BLaER1 treated with 17β-estradiol and CSF1 and Interleukin-3, amounts not matched to agents 10 nM and 100 nM (cell line): ENCODE data around the gene HOXA10.

Source experiments
- H3K27ac ChIP-seq, 11 experiments: shearing (Covaris generic); formaldehyde crosslinking; 2 replicates each; pipeline ENCODE4 v1.8.1; 2022
- H3K27me3 ChIP-seq, 11 experiments: shearing (Covaris generic); formaldehyde crosslinking; 2 replicates each; pipeline ENCODE4 v1.8.1; 2022
- H3K36me3 ChIP-seq, 11 experiments: shearing (Covaris generic); formaldehyde crosslinking; 2 replicates each; pipeline ENCODE4 v1.8.1; 2022
- H3K4me1 ChIP-seq, 10 experiments: shearing (Covaris generic); formaldehyde crosslinking; 2 replicates each; pipeline ENCODE4 v1.8.1; 2022
- H3K4me2 ChIP-seq, 11 experiments: shearing (Covaris generic); formaldehyde crosslinking; 2 replicates each; pipeline ENCODE4 v1.8.1; 2022
- H3K4me3 ChIP-seq, 10 experiments: shearing (Covaris generic); formaldehyde crosslinking; 2 replicates each; pipeline ENCODE4 v1.8.1; 2022
- H3K9ac ChIP-seq, 11 experiments: shearing (Covaris generic); formaldehyde crosslinking; 2 replicates each; pipeline ENCODE4 v1.8.1; 2022
- H3K9me3 ChIP-seq, 11 experiments: shearing (Covaris generic); formaldehyde crosslinking; replicated peaks in 1 of 11; 2 replicates each; pipeline ENCODE4 v1.8.1; 2022
- H4K20me1 ChIP-seq, 11 experiments: shearing (Covaris generic); formaldehyde crosslinking; 2 replicates each; pipeline ENCODE4 v1.8.1; 2022
- Cebpa-rat ChIP-seq, 11 experiments: shearing (Covaris generic); IDR thresholded peaks; 2 replicates each; pipeline ENCODE4 v1.8.1; 2022

The HOXA10 gene

DNA sequence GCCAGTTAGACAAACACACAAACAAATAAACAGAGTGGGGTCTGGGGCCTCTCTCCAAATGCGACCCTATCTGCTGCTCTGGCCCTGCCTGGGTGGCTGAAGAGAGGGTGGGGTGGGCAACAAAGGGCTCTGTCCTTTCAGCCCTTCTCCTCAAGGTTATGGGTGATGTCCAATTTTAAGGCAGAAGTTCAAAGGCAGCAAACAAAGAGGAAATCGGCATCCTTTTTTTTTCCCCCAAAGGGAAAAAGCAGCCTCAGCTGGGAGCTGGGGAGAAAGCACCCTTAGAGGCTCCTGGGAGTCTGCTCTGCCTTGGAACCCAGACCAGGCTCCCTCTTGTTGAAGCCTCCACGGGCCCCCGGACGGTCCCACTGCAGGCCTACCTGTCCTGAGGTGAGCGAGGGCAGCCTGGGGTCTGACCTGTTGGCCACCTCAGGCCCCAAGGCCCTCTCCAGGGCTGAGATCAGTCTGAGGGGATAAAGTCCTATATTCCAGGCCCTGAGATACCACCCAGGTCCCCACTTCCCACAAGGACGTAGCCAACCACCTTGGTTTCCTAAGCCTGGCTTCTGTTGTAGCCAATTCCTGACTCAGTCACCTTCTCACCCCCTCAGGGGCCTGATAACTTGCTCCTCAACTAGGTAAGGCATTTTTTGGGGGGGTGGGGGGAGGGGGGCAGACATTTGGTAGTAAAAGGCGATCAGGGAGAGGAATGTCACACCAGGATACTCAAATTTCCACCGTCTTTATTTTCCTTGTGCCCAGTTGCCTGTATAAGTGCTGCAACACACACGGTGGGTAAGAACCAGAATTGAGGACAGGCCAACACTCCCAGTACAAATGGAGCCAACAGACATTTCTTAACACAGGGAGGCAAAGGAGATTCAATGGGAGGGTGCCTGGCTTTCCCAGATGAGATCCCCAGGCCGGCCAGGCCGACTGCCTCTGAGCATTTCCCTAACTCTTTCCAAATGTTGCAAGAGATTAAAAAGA, 6.6 kb upstream of the HOXA10 start:
- Histone ChIP-seq H3K4me2 (no peak overlapping the region), H3K27ac (no peak overlapping the region), H3K4me1 (peaks cover 0 to 25% (median 7%) of the 10 kb centered on the region in 10 experiments; a peak in 9 of 20 replicates), H3K27me3 (peaks cover 100% of the 10 kb centered on the region in 11 experiments), H3K9ac (no peak overlapping the region), H4K20me1 (peaks cover 0 to 65% (median 48%) of the 10 kb centered on the region in 11 experiments; a peak in 19 of 22 replicates), H3K36me3 (no peaks in the 10 kb centered on the region), H3K9me3 (peaks cover 0 to 29% (median 5%) of the 10 kb centered on the region in 11 experiments; a peak in 10 of 22 replicates), H3K4me3 (no peak overlapping the region)
- TF ChIP-seq Cebpa-rat (IDR thresholded peaks at IDR 0.05) = no peak

DNA sequence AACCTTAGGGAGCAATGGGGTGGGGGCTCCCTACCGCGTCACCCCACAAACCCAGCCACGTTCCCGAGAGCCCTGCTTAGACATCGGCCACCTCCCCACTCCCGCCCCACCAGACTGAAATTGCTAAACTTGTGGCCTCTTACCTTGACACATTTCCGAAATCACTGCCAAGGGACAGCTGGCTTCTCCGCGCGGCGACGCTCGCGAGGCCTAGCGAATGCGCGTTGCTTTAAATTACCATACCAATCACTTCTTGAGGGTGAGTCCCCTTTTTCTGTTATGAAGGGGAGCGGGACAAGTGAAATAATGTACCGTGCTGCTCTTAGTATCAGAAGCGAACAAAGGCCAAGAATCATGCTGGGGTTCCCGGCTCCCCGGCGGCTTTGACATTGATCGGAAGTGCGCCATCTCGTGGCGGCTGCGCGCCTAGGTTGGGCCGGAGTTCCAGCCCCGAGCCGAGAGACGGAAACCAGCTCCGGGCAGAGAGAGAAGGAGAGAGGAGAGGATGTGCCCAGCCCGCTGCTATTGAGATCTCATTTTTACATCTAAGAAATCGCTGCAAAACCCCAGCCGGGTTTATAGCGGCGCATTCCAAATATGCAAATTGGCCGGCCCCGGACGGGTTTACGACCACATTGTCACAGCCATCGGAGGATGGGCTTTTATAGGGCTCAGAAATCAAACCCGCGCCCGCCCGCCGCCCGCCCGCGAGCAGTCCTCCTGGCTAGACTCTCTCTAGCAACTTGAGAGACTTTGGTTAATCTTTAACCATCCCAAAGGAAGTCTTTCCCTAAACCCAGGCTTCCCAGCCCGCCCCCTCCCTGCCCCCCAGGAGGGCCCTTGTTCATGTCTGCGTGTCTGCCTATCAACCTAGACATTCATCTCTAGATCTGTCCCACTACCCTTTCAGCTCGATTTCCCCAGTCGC, 5.6 kb upstream of the HOXA10 start:
- H3K36me3 ChIP-seq = no peaks in the 10 kb centered on the region
- peaks cover 0 to 23% (median 5%) of the 10 kb centered on the region in 11 experiments; a peak in 12 of 22 replicates for H3K9me3 ChIP-seq
- no peak overlapping the region for H3K27ac ChIP-seq
- peaks cover 100% of the 10 kb centered on the region in 11 experiments for H3K27me3 ChIP-seq
- no peak overlapping the region for H3K4me3 ChIP-seq
- H4K20me1 ChIP-seq = peaks cover 0 to 61% (median 41%) of the 10 kb centered on the region in 11 experiments; a peak in 19 of 22 replicates
- no peak for TF ChIP-seq Cebpa-rat (IDR thresholded peaks at IDR 0.05)
- H3K4me1 ChIP-seq = peaks cover 0 to 17% (median 6%) of the 10 kb centered on the region in 10 experiments; a peak in 9 of 20 replicates
- H3K9ac ChIP-seq = no peak overlapping the region
- no peak overlapping the region for H3K4me2 ChIP-seq

DNA sequence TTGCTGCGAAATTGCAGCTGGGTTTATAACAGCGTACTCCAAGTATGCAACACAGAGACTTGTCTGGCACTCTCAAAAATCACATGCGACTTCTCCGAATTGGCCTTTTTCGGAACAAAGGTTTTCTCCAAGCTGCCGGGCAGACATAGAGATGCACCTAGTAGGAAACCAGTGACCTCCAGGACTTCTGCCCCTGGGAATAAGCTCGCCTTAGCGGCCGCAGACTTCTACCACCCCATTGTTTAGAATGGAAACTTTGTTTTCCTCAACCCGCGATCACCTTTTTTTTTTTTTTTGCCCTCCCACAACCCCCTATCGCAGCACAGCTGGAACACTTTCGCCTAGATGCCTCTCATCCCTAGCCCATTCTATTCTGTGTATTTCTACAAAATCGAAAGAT, 4.9 kb upstream of the HOXA10 start:
- H3K4me3 ChIP-seq = no peak overlapping the region
- H3K4me2 ChIP-seq = no peak overlapping the region
- peaks cover 100% of the 10 kb centered on the region in 11 experiments for H3K27me3 ChIP-seq
- H3K4me1 ChIP-seq = peaks cover 0 to 10% (median 0%) of the 10 kb centered on the region in 10 experiments; a peak in 6 of 20 replicates
- peaks cover 5 to 25% (median 12%) of the 10 kb centered on the region in 11 experiments for H3K9me3 ChIP-seq
- no peak for TF ChIP-seq Cebpa-rat (IDR thresholded peaks at IDR 0.05)
- H4K20me1 ChIP-seq = peaks cover 0 to 58% (median 41%) of the 10 kb centered on the region in 11 experiments; a peak in 18 of 22 replicates
- no peaks in the 10 kb centered on the region for H3K36me3 ChIP-seq
- no peak overlapping the region for H3K9ac ChIP-seq
- H3K27ac ChIP-seq = no peak overlapping the region

DNA sequence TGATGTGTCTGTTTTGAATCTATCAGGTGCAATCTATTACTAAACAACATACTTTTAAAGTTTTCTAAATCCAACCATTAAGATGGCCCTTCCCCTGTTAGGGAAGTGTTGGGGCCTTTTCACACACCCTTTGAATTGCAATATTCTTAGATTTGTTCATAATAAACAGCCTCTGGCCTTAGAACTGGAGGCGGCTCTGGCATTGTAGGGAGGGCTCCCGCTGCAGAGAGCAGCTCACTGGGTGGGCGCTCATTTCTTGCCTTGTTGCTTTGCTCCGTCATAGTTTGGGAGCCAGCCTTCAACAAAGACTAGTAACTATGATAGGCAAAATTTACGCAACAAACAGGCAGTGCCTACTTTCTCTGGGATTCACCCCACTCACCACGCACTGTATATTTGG, 4.2 kb upstream of the HOXA10 start:
- Histone ChIP-seq H3K27me3 (peaks cover 100% of the 10 kb centered on the region in 11 experiments), H3K9ac (no peak overlapping the region), H3K9me3 (peaks cover 12 to 31% (median 18%) of the 10 kb centered on the region in 11 experiments), H3K4me3 (no peak overlapping the region), H3K27ac (no peak overlapping the region), H3K36me3 (no peaks in the 10 kb centered on the region), H3K4me1 (peaks cover 0 to 3% (median 0%) of the 10 kb centered on the region in 10 experiments; a peak in 4 of 20 replicates), H3K4me2 (no peak overlapping the region), H4K20me1 (peaks cover 0 to 58% (median 41%) of the 10 kb centered on the region in 11 experiments; a peak in 18 of 22 replicates)
- TF ChIP-seq Cebpa-rat (IDR thresholded peaks at IDR 0.05) = no peak

DNA sequence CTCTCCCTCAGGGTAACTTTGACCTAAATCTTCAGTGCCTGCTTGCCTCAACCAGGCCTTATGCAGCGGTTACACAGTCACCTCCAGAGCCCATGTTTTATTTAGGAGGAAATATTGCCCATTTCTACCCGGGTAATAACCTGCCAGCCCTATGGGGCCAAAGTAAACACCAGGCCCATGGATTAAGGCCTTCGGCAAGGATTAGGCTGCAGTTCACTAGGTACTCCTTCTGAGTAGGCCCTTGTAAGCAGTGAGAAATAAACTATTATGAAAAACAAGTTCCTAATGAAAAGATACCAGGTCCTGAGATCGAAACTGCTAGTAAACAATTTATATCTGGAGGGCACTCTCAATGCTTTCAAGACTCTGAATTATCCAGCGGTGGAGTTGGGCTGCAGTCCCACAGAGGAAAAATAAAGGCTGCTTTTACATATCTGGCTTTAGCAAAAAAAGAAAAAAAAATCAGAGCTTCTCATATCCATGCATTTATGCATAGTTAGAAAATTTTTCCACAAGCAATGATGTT, 3.7 kb upstream of the HOXA10 start:
- H3K9me3 ChIP-seq = peaks cover 17 to 36% (median 23%) of the 10 kb centered on the region in 11 experiments
- H3K27me3 ChIP-seq = peaks cover 100% of the 10 kb centered on the region in 11 experiments
- peaks cover 0 to 58% (median 41%) of the 10 kb centered on the region in 11 experiments; a peak in 17 of 22 replicates for H4K20me1 ChIP-seq
- no peak overlapping the region for H3K27ac ChIP-seq
- H3K4me1 ChIP-seq = peaks cover 0 to 7% (median 0%) of the 10 kb centered on the region in 10 experiments; a peak in 3 of 20 replicates
- H3K9ac ChIP-seq = no peak overlapping the region
- TF ChIP-seq Cebpa-rat (IDR thresholded peaks at IDR 0.05) = no peak
- H3K36me3 ChIP-seq = no peaks in the 10 kb centered on the region
- H3K4me3 ChIP-seq = no peak overlapping the region
- H3K4me2 ChIP-seq = no peak overlapping the region

DNA sequence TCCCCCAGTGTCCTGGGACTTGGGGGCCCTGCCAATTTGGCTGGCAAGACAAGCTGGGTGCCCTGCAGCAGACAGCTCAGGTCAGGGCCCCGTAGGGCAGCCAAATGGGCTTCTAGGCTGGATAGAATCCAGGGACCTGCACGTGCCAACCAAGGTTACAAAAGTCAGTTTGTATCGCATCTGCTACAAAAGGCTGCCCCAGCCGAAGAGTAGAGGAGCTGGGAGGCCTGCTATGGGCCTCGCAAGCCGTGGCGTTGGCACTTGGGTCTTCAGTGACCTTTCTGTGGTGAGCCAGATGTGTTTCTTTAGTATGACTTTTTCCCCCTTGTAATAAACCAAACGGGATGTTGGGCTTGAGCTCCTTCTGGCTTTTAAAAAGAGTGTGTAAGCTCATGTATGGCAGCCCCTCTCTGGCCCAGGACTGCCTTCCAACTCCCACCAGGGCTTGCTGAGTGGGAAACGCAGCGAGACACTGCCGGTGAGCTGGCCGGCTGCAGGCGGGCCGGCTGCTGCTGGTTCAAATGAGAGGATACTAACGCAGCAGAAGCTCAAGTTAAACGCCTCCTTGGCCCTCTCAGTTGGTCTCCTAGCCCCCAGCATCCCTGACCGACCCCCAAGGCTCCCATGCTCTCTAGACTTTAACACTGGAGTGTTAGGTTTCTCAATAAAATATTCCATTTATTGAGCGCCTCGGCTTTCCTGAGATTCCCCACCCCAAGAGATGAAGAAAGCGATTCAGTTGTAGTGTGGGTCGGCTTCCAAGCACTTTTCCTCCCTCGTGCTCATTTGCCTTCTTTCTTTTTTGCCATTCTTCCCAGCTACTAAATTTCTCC, 3.1 kb upstream of the HOXA10 start:
- TF ChIP-seq Cebpa-rat (IDR thresholded peaks at IDR 0.05) = no peak
- Histone ChIP-seq H4K20me1 (peaks cover 0 to 61% (median 41%) of the 10 kb centered on the region in 11 experiments; a peak in 17 of 22 replicates), H3K9ac (no peak overlapping the region), H3K27ac (no peak overlapping the region), H3K36me3 (no peaks in the 10 kb centered on the region), H3K27me3 (peaks cover 100% of the 10 kb centered on the region in 11 experiments), H3K9me3 (peaks cover 23 to 43% (median 30%) of the 10 kb centered on the region in 11 experiments), H3K4me2 (no peak overlapping the region), H3K4me1 (peaks cover 0 to 7% (median 0%) of the 10 kb centered on the region in 10 experiments; a peak in 3 of 20 replicates), H3K4me3 (no peak overlapping the region)

DNA sequence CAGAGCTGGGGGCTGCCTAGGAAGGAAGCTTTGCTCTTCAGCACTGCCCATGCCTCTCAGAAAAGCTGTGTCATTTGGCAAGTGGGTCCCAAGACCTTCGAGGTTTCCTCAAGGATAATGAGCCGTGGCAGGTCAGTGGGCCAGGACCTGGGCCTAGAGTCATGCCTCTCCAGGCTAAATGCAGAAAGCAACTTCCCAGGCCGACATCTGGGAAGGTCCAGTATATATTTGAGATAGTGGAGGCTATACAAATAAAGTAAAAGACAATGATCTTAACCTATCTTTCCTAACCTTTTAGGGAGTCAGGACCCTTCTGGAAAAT, 2.4 kb upstream of the HOXA10 start:
- Histone ChIP-seq H3K27me3 (peaks cover 100% of the 10 kb centered on the region in 11 experiments), H3K4me1 (peaks cover 0 to 7% (median 0%) of the 10 kb centered on the region in 10 experiments; a peak in 3 of 20 replicates), H3K27ac (no peak overlapping the region), H3K36me3 (no peaks in the 10 kb centered on the region), H3K4me2 (no peak overlapping the region), H3K9me3 (peaks cover 23 to 46% (median 33%) of the 10 kb centered on the region in 11 experiments), H4K20me1 (peaks cover 0 to 68% (median 42%) of the 10 kb centered on the region in 11 experiments; a peak in 17 of 22 replicates), H3K4me3 (no peak overlapping the region), H3K9ac (no peak overlapping the region)
- no peak for TF ChIP-seq Cebpa-rat (IDR thresholded peaks at IDR 0.05)
